ENCODE measurements around the gene MAN1B1.

Gene MAN1B1

GRCh38 chr9:137107312-137107921, 20.6 kb downstream of the MAN1B1 start:
- DNase-seq: peak in 2 of 10 donors; percentile 60 to 76
- intact Hi-C loops (cut with DNase I): no loop called here

- intact Hi-C loops (cut with DNase I): no loop called here
- DNase-seq: peak in 1 of 10 donors; percentile 45
Measured at GRCh38 chr9:137107982-137108381, 21.2 kb downstream of the MAN1B1 start.

- intact Hi-C loops (cut with DNase I): no loop called here
- DNase-seq: peak in 3 of 10 donors; percentile 55 to 90 (median 85)
Measured at GRCh38 chr9:137108608-137109249, 21.9 kb downstream of the MAN1B1 start.

- intact Hi-C loops (cut with DNase I): no loop called here
- peak in 2 of 10 donors; percentile 71 to 77 for DNase-seq
Measured at GRCh38 chr9:137109250-137110146, 22.7 kb downstream of the MAN1B1 start.

GRCh38 chr9:137110147-137110910, 23.5 kb downstream of the MAN1B1 start:
- DNase-seq: peak in 2 of 10 donors; percentile 67 to 84
- intact Hi-C loops (cut with DNase I): no loop called here

GRCh38 chr9:137110911-137111787, 24.4 kb downstream of the MAN1B1 start:
- DNase-seq: peak in 1 of 10 donors; percentile 55
- intact Hi-C loops (cut with DNase I): no loop called here

GRCh38 chr9:137111788-137112563, 25.2 kb downstream of the MAN1B1 start:
- peak in 2 of 10 donors; percentile 57 to 81 for DNase-seq
- intact Hi-C loops (cut with DNase I): no loop called here

GRCh38 chr9:137112564-137113384, 26.0 kb downstream of the MAN1B1 start:
- DNase-seq: peak in 1 of 10 donors; percentile 69
- intact Hi-C loops (cut with DNase I): no loop called here

GRCh38 chr9:137113385-137114159, 26.8 kb downstream of the MAN1B1 start:
- intact Hi-C loops (cut with DNase I): no loop called here

GRCh38 chr9:137114220-137114612, 27.4 kb downstream of the MAN1B1 start:
- no peak for DNase-seq
- intact Hi-C loops (cut with DNase I): no loop called here

More at GRCh38 chr9:137113385-137114159, 26.8 kb downstream of the MAN1B1 start:
- peak in 2 of 10 donors; percentile 72 to 85 for DNase-seq

- DNase-seq: peak; percentile 61 to 97 (median 78)
- intact Hi-C loops (cut with DNase I): no loop called here
Measured at GRCh38 chr9:137114613-137115393, 28.0 kb downstream of the MAN1B1 start, which contains the start of gene DPP7. Gene DPP7 (minus strand): TSS chr9:137114733. CDS start chr9:137114713, 20 bp downstream.

- no peak for DNase-seq
- intact Hi-C loops (cut with DNase I): no loop called here
Measured at GRCh38 chr9:137115394-137116026, 28.7 kb downstream of the MAN1B1 start.

- intact Hi-C loops (cut with DNase I): no loop called here
- DNase-seq: no peak
Measured at GRCh38 chr9:137116027-137116507, 29.3 kb downstream of the MAN1B1 start.

- DNase-seq: peak in 4 of 10 donors; percentile 36 to 88 (median 77)
- intact Hi-C loops (cut with DNase I): no loop called here
Measured at GRCh38 chr9:137116728-137117127, 29.9 kb downstream of the MAN1B1 start.

- peak in 1 of 10 donors; percentile 80 for DNase-seq
- intact Hi-C loops (cut with DNase I): no loop called here
Measured at GRCh38 chr9:137117269-137117731, 30.5 kb downstream of the MAN1B1 start.

Data from posterior cingulate gyrus (tissue), 11 donors.